HT1080 (cell line): ENCODE data around the gene PPP1R3D. TPM values are rescaled to one million over a fixed set of nuclear protein-coding genes. Genes with fewer than 3 reads are reported as not detected.
"Not testable (repeated sequence)": the region's sequence is repeated elsewhere in the genome, so short reads cannot be mapped to it uniquely, and the experiment has no call there.

ENCODE experiments used
- DNase-seq: peaks from one replicate; pipeline ENCODE4 v3.0.0-alpha.2; 2015; ENCODE audit warnings: low read depth
- total RNA-seq: library from RNA; depleted of rRNA; stranded (reverse); fragments of >200 nt; shearing (Covaris generic); gene quantifications from 2 replicates; pipeline ENCODE4 v1.2.3, GENCODE V29; 2014; rRNA removed

PPP1R3D gene
- total RNA-seq, 1 experiment from 2014 or later = 3.9 TPM

DNA sequence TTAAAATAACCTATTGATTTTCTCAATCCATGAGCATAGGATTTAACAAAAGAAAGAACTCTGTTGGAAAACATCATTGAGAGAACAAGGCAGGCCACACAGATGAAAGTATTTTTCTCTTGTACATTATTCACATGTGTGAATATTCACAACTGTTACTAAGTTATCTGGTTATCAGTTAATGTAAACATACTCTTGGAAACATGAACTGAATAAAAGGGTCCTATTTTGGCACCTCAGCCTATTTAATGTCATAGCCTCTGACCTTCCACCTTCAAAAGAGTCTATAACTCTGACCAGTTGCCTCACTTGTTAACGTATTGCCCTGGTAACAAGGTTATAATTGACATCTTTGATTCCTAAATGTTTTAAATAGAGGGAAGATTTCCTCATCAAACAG is 14.7 kb downstream of the PPP1R3D start:
- DNase-seq = no peak

DNA sequence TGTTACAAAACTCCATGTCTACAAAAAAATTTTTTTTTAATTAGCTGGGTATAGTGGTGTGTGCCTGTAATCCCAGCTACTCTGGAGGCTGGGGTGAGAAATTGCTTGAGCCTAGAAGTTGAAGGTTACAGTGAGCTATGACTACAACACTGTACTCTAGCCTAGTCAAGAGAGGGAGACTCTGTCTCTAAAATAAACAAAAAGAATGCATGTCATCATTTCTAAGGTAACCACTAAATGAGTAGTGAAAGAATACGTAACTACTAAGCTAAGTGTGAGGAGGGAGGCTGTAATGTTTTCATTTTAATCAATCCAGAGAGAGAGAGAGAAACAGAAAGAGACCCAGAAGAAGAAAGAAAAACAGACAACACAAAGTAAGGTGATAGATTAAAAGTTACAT is 16.6 kb downstream of the PPP1R3D start:
- no peak for DNase-seq

GRCh38 chr20:59920944-59921343 is 19.2 kb downstream of the PPP1R3D start:
- no peak for DNase-seq

- DNase-seq = peak; percentile 15
These were observed 27.5 kb downstream of the PPP1R3D start for GRCh38 chr20:59912609-59913008.

DNA sequence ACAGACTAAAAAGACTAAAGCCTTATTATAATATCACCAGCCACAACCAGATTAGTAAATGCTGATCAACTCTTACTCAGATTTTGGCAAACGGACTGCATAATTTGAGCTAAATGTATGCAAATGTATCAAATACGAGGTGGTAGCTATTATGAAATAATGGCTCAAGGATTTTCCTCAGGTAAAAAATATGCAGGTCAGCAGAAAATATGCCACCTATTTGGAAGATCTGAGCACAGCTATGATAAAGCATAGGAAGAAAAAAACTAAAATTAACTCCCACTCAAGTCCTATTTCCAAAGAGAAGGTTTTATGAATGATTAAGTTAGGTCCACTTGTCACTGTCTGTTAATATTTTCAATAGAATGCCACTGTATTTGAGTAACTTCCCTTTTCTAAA is 29.1 kb downstream of the PPP1R3D start:
- no peak for DNase-seq

GRCh38 chr20:59908855-59909254 is 31.2 kb downstream of the PPP1R3D start:
- DNase-seq = no peak

- DNase-seq = no peak
These were observed 36.5 kb downstream of the PPP1R3D start for GRCh38 chr20:59903621-59904020.

DNA sequence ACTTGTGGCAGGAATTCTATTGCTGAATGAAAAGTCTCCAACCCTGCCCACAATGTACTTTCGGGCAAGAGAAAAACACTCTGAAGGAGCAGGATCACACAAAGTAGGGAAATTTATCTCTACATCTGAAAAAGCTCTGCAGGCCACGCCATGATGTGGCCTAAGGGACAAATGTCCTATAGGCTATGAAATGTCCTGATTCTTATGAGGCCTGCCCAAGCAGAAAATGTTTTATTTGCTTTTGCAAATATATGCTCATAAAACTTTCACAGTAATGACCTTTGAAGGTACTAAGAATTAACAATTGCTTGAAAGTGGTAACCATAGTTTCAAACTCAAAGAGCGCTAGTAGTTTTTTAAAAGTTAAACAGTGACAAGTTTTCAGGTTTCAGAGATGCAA is 37.6 kb downstream of the PPP1R3D start:
- no peak for DNase-seq

DNA sequence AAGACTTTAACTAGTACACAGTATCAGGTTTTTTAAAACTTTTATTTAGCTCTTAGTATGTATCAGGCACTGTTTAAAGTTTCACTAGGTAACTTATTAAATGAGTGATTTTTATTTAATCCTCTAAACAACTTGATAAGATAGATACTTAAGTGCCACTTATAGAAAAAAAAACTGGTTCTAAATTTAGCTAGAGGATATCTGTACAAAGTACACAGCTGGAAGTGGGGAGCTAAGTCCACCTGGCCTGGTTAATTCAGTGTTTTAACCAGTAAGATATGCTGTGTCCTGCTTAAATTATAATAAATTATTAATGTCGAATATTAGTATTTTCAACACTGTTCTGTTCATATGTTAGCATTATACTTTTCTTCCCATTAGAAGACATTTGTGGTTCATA is 44.2 kb downstream of the PPP1R3D start:
- no peak for DNase-seq

- no peak for DNase-seq
These were observed 48.5 kb downstream of the PPP1R3D start for GRCh38 chr20:59891581-59891980.

- not testable (repeated sequence) for DNase-seq
These were observed 50.1 kb downstream of the PPP1R3D start for GRCh38 chr20:59890035-59890434.

GRCh38 chr20:59888050-59888449 is 52.1 kb downstream of the PPP1R3D start:
- no peak for DNase-seq

Other genes starting within 250 kb of the PPP1R3D start
- gene SYCP2, start 6.7 kb downstream of the PPP1R3D start, total RNA-seq = 0.35 and 0.47 TPM in 2 replicates
- gene FAM217B, start 84 bp upstream of the PPP1R3D start, total RNA-seq = 4.5 and 11.9 TPM in 2 replicates
- 0.64 TPM in 1 of 2 replicates, not detected in the other for gene CDH26, start 18.1 kb upstream of the PPP1R3D start, total RNA-seq